HG03139 (cell line): ENCODE data around the gene SMARCAL1.

ENCODE experiments used
- ATAC-seq: cut with Tn5 transposase; IDR thresholded peaks from one replicate; pipeline ENCODE4 v1.9.1; 2021; ENCODE audit not compliant: unreplicated experiment

SMARCAL1 gene

DNA sequence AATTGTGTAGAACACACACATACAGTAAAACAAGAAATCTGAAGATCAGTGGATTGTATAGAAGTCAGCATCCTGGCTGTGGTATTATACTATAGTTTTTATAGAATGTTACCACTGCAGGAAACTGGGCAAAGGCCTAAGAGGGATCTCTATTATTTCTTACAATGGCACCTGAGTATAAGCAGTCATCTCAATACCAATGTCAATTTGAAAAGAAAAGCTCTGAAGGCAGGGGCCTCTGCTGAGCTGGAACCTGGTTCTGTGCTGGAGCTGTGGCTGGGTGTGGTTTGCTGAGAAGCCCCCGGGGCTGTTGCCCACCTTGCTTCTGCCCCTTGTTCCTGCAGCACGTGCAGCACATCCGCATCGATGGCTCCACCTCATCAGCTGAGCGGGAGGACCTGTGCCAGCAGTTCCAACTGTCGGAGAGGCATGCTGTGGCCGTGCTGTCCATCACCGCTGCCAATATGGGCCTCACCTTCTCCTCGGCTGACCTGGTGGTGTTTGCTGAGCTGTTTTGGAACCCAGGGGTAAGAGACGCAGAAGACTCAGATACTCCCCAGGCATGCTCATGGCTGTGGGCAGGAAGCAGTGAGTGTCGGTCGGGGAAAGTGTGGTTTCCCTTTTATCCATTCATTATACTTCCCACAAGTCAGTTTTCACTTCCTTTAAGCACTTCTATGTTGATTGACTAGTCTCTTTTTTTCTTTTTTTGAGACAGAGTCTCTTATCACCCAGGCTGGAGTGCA, 62.8 kb downstream of the SMARCAL1 start:
- peak; percentile 68 for ATAC-seq

DNA sequence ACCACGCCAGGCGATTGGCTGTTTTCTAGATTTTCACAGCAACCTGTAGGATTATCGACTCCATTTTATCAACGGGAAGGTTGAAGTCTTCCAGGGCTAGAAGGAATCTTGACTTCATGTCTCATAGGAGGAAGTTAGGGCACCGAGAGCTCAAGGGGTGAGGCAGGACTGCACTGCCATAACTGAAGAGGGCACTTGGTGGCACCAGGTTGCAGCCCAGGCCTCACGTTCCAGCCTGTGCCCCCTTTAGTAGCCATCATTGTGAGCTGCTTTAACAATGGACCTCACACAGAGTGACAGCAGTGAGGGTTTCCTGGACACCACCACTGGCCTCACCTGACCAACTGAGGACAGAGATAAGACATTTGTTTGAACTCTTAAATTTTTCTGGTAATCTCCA, 63.5 kb downstream of the SMARCAL1 start:
- peak; percentile 10 for ATAC-seq

DNA sequence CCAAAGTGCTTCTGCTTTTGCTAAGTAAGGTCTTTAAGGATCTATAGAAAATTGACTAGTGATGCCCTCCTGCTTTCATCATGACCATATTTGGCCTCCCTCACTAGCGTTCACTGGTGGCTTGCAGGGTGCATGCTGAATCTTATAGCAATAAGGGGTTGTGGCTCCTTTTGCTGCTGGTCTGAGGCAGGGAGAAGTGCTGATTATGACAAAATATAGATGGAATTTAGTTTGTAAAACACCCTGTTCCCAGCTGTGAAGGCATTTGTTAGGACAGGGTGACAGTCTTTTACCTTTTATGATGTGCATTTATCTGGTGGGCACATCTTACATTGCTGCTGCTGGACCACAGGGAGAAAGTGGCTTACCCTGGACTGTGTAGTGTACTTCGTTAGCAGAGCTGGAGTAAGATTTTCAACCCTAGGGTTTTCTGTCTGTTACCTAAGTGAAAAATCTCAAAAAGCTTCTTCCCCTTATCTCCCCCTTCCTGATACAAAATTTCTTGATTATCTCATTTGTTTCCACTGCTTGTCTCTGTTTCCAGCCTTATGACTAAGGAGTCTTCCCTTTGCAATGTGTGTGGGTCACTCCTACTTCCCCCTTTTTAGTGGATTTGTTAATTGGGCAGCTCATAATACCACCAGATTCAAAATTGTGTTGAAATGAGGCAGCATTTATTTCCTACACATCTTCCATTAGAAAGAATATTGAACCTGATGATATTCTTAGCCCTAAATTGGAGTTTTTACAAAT, 65.2 kb downstream of the SMARCAL1 start:
- no peak for ATAC-seq

DNA sequence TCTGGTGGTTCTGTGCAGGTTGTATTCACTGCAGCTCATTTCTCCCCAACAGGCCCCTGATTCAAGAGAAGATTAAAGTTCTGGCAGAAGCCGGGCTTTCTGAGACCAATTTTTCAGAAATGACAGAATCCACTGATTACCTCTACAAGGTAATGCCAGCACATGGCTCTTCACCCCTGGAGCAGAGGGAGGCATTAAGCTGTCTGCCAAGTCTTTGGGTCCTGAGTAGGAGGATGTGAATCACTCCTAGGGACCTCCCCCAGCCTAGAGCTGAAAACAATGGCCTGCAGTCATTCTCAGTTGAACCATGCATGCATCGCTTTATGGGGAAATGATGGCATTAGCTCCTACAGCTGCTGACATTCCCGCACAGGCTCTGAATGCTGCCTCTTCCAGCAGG, 65.9 kb downstream of the SMARCAL1 start:
- ATAC-seq: no peak

DNA sequence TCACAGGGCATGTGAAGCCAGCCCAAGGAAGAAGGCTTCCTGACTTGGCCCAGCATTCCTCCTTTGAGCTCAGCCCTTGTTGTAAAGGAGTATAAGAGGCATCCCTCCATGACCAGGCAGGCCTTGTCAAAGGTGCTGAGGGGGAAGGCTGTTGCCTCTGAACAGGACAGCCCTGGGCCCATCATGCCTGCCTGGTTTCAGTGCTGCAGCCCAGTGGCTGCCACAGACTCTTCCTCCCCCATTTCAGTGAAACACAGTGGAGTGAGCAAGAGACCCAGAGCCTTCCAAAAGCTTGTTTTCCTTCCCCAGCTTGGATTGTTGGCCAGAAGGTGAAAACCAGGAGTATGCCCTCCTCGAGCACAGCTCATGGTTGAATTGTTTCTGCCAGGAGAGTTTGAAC, 66.5 kb downstream of the SMARCAL1 start:
- no peak for ATAC-seq

DNA sequence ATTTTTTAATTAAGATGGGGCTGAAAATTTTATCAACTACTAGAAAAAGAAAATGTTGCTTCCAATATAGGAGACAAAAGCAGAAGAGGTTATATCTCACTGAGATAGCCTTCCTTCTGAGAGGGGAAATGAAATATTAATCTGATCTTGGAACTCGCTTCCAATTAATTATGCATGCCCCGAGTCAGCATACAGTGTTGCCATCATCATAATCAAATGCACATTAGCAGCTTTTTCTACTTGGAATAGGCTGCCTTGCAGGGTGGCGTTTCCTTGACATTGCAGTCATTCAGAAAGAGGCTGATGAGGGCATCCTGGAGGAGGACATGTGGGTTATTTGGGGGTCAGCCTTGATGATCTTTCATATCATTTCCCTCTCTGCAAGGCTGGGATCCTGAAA, 67.9 kb downstream of the SMARCAL1 start:
- ATAC-seq: no peak

DNA sequence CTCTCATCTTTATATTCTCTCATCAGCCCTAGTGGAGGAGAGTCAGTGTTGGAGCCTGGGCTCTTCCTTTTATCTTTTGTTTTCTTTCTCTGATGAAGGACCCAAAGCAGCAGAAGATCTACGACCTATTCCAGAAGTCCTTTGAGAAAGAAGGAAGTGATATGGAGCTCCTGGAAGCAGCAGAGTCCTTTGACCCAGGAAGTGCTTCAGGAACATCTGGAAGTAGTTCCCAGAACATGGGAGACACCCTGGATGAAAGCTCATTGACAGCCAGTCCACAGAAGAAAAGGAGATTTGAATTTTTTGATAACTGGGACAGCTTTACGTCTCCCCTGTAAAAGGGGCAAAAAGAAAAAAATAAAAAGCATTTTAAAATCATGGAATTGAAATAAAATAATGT, 70.4 kb downstream of the SMARCAL1 start:
- no peak for ATAC-seq

DNA sequence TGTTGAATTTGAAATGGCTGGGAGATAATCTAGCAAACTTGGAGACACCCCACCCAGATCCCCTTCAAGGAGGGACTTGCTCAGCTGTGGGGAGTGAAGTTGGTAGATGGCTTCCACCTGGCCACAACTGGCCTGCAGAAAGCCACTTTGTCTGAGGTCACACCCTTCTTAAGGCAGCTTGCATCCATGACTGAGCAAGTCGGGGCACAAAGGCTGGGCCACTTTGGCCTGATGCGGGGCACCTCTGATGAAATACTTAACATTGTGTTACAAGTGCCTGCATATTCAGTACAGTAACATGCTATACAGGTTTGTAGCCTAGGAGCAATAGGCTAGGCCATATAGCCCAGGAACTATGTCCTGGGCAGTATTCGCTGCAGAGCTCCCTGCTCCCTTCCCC, 73.0 kb downstream of the SMARCAL1 start:
- ATAC-seq: no peak

DNA sequence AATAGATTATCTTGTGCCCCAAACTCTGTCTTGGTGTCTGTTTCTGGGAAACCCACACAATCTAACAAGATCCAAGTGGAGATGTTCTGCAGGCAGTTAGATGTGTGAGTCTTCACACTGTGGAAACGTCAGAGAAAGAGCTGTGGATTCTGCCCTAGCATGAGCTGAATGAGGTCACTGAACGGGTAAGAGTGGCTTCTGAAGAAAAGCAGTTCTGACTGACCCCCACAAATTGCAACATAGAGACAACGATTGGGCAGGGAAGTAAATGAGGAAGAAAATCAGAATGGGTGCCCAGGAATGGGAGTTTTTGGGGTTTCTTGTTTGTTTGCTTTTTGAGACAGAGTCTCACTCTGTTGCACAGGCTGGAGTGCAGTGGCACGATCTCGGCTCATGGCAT, 73.5 kb downstream of the SMARCAL1 start:
- no peak for ATAC-seq

DNA sequence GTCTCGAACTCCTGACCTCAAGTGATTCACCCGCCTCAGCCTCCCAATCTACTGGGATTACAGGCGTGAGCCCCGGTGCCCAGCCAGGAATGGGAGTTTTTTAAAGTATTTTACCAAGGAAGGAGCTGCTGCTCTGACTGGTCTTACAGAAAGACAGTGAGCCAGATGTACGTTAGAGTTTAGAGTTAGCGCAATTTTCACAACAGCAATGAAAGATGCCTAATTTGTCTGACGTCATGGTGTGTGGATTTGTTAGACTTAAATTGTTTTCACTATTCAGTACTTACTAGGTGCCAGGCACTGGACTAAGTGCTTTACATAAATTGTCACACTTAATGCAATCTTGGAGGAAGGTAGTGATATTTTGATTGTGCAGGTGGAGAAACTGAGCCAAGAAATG, 74.0 kb downstream of the SMARCAL1 start:
- ATAC-seq: no peak

DNA sequence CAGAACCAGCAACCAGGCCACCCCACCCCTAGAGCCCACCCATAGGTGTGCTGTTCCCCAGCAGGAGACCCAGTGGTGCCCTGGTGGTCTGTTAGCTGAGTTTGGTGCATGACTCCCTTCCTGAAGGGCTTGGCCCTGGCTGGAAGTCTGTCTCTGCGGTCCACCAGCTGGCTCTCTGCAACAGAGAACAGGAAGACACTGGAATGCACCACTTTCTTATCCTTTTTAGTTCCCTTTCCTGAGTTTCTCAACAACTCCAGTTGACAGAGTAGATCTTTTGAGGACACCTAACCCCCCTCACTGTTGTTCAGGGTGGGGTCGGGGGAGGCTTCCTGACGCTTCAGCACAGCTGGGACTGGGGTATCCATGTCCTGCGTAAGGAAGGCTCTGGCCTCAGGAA, 74.4 kb downstream of the SMARCAL1 start:
- no peak for ATAC-seq

DNA sequence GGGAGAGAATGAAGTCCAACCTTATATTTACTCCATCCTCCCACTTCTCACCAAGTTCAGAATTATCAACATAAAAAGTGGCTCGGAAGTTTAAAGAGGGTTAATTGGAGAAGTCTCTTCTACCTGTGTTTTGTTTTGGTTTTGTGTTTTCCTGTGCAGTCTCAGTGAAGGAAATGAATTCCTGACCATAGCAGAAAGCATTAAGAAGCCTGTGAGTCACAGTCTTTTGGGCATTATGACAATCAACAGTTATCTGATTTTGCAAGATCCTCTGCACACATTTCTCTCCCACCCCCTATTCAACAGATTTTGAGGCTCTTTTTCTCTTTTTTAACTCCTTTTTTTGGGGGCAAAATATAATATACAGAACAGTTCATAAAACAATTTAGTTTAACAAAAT, 77.8 kb downstream of the SMARCAL1 start:
- ATAC-seq: no peak

DNA sequence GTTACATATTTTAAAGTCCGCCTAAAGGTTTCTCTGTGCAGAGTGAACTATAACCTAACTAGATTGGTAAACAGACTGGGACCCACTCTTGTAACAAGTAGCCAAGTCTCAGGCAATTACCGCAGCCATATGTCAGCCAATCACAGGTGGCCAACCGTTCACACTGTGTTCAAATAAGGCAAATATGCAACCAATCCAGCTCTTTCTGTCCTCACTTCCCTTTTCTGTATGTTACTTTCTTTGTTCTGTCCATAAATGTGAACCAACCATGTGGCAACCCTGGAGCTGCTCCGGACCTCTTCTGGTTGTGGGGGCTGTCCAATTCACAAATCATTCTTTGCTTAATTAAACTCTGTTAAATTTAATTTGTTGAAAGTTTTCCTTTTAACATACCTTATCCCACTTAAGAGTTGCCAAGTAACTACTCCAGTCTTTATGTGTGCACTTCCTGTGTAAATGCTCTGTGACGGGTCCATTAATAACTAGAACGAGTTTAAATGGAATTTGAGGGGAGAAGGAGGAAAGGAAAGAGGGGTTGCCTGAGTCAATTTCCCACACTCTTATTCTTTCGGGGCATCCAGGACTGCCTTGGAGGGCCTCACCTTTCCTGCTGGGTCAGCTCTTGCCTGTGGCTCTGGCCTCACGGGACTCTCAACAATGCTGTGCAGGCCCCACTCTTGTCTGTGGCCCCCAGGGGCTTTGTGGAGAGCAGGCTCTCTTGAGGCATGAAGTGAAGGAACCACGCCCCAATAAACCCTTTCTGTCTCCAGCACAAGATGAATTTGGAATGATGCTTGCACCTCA, 79.7 kb downstream of the SMARCAL1 start:
- ATAC-seq: peak; percentile 81

DNA sequence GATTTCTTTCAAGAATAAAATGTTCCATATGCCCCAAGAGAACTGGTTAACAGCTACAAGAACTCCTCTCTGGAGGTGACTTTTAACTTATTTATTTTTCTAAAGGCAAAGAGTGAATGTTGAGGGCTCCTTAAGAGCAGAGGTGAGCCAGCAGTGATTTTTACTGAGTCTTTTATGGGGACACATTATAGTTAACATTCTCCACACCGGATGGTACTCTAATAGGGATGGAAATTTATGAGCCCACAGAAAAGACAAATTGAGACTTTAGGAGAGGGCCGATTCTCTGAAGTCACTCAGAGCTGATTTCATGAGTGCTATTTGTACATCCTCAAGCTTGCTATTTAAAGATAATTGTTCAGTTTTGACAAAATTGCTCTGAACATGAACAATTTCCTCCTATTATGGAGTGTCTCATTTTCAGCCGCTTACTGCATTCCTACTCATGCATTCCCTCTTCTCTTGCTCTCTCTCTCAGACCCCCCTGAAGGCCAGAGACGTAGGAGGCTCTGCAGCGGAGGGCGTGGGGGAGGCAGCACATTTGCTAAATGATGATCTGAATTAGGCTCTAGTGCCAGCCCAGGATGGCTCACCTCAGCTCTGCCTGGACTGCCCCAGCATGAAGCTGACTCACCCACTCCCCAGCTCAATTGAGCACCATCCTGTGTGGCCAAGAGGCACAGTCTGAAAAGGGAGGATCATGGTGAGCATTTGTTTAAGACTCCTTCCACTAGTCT, 80.5 kb downstream of the SMARCAL1 start:
- ATAC-seq: no peak

DNA sequence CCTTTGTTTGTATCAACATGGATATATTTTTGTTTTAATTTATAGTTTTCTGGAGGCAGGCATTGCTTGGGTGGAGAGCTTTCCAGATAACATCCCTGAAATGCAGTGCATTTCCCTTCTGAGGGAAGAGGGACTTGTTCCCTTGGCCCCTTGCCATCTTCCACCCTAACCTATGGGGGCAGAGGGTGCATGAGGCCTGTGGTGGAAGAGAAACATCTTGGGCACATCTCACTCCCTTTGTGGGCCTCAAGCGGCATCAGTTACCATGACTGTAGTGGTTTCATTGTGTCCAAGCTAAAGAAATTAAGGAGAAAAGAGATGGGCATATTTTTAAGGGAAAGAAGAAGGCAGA, 81.0 kb downstream of the SMARCAL1 start:
- no peak for ATAC-seq

DNA sequence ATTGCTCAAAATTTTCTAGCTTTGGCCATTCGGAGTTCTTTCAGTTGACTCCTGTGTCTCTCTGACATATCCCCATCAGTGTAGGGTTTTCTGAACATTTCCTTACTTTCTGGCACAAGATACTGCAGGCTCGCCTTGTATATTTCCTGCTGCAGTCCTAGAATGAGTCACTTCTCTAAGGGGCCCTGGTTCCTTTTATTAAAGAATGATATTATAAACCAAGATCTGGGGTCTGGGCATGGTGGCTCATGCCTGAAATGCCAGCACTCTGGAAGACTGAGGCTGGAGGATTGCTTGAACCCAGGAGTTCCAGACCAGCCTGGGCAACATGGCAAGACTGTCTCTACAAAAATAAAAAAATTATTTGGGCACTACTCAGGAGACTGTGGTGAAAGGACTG, 83.4 kb downstream of the SMARCAL1 start:
- no peak for ATAC-seq

DNA sequence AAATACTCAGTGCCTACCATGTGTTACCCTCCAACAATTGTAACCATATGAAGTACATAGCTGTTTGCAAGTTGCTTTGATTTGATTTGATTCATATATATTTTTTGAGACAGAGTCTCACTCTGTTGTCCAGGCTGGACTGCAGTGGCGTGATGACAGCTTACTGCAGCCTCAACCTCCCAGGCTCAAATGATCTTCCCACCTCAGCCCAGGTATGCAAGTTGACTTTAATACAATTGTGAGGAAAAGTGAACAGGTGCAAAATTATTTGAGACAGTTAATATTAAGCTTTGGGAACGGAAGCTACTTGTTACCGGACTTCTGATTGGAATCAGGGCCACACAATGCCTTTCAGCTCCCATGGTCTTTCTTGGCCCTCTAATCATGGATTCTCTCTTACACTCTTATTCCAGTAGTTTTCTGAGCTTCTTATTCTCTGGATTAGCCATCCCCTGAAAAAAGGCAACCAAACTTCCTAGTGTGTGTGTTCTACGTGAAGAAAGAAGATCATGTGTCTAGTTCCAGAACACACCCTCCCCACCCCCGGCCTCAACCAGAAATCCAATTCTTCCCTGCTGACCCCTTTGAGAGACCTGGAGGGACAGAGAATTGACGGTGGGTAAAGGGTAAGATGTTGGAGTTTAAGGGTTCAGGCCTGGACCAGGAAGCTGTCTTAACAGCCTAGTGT, 85.2 kb downstream of the SMARCAL1 start:
- ATAC-seq: no peak

DNA sequence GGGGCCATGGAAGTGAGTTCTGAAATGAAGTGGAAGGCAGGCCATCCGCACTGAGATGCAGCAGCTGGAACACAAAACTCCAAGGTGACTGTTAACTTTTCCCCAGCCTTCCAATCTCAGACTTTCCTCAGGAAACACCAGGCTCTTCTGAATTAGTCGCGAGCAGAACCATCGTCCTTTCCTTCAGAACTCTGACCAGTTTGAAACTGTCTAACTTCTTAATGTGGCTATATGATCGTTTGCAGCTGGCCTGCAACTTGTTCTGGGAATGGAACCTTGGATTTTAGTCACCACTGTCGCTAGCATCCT, 85.7 kb downstream of the SMARCAL1 start:
- ATAC-seq: no peak

DNA sequence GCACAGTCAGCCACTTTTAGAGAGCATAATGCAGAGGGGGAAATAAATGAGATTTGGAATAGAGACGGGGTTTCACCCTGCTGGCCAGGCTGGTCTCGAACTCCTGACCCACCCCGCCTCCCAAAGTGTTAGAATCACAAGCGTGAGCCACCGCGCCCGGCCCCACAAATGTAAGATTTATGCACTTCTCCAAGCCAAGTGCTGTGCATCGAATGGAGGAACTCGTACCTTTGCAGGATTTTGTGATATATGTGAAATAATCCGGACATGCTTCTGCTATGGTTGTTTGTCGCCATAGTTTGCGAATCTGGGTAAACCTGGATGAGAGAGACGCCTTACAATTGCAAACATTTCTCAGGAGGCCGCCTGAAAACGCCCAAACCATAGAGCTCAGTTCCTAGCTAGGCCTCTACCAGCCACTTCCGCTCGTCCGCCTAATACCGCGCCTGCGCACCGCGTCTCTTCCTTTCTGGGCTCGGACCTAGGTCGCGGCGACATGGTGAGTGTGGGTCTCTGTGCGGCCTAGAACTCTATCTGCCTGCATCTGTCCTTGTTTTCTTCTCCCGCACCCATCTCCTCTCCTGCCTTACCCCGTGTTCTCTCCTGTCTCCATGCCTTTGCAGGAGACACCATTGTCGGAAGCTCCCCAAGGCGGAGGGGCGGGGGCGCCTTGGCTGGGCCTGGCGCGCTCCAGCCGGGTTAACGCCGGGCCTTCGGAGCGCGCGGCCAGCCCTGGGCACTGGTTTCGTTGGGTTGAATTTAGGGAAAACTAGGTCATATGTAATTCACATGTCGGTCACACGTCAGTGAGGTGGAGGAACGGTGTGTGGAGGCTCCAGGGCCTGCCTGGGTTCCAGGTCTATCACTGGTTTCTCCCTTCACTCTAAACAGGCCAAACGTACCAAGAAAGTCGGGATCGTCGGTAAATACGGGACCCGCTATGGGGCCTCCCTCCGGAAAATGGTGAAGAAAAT, 86.4 kb downstream of the SMARCAL1 start, which contains the start of gene RPL37A:
Gene RPL37A, plus strand, starts transcription at position 466 of the 974 bp plus-strand sequence. Its CDS starts 31 bp downstream, at position 497.
- peak; percentile 80 for ATAC-seq
